Fibroblast of skin of right biceps (primary cell): ENCODE data around the gene YIF1B.
"Not testable (repeated sequence)": the region's sequence is repeated elsewhere in the genome, so short reads cannot be mapped to it uniquely, and the experiment has no call there.

Experiments used
- DNase-seq: peaks from one replicate; pipeline ENCODE4 v3.0.0-alpha.2; 2013

YIF1B gene

DNA sequence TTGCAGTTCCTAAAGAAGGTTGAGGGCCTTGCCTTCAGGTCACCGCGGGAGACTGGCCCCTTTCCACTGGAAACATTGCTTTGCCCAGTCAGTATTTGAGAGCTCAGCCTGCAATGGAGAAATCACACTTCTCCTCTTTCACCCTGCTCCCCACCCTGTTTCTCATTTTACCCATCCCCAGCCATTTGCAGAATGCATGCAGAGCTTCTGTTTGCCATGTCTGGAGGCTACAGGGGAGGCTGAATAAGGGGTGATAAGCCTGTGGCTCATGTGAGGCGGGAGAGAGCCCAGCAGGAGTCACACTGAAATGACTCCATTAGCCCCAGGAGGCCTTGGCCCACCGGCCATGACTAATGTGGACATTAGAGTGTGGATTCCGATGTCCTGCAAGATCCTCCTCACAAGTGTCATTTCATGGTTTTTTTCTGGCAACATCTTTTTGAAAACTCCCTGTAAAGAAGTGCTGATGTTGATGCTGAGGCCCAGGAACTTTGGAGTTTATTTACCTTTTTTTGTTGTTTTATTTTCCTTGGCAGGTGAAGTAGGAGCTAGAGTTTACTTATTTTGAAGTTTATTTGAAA is 45.1 kb downstream of the YIF1B start:
- DNase-seq: peak; percentile 37

DNA sequence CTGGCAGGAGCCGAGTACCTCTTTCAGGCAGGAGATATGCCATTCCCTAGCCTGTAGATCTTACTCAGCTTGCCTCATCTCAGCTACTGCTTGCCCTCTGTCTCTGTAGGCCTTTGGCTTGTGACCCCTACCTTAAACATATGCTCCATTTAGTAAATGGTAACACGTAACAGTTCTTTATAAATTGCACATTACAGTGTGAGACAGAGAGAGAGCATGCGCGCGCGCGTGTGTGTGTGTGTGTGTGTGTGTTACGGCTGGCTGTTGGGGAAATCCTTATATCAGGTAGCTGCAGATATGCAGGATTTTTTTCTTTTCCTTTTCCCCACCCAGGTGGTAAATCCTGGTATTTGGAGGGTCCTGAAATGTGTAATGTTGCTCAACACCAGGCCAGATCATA is 47.2 kb downstream of the YIF1B start:
- DNase-seq: no peak

DNA sequence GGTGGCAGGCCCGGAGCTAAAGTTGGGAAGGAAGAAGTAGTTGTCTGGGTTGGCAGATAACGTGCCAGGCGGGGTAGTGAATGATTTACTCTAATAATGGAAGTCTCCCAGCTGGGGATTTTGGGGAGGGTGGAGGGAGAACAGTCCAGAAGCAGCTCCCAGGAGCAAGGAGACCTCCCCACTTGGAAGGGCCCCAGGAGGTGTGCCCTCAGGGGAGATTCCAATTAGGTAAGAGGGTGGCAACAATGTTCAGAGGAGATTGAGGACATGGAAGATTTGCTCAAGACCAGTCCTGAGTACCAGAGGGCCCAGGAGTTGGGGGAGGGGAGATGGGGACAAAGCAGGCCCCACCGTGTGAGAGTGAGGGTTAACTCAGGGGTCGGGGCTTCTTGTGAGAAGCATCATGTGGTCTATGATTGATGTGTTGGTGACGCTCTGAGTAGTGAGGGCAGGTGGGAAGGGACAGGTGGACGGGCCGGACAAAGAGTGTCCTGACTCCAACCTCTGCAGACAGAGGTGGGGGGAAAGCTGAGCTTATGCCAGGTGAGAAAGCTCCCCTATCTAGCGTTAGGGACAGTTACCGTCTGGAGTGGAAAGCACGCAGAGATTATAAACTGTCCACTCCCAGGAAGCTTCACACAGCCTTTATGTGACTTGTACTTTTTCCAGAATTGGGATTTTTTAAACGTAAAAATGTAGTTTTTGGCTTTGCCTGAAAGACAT is 47.8 kb downstream of the YIF1B start:
- no peak for DNase-seq

DNA sequence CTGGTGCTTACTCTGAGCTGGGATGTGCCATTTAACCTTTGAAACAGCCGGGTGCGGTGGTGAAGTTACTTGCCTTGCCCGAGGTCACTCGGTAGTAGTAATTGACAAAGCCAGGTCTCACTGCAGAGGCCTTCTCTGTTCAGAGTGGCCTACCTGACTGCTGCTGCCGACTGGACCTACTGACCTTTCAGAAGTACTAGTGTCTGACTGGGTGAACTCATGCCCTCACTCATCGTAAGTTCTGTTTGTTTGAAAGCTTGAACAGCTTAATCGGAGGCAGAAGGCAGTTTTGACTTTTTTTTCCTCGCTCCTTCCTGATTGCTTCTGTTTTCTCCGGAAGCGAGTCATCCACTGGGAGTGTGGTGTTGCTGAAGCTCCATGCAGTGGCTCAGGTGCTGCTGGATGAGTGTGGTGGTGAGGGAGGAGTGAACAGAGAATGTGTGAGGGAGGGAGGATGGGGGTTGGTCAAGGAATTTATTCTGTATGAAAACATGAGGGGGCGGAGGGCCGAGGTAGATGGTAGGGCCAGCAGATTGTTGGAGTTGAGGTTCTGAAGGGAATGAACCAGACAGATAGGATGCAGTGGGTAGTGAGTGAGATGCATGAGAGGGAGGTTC is 48.7 kb downstream of the YIF1B start:
- DNase-seq: peak; percentile 57

DNA sequence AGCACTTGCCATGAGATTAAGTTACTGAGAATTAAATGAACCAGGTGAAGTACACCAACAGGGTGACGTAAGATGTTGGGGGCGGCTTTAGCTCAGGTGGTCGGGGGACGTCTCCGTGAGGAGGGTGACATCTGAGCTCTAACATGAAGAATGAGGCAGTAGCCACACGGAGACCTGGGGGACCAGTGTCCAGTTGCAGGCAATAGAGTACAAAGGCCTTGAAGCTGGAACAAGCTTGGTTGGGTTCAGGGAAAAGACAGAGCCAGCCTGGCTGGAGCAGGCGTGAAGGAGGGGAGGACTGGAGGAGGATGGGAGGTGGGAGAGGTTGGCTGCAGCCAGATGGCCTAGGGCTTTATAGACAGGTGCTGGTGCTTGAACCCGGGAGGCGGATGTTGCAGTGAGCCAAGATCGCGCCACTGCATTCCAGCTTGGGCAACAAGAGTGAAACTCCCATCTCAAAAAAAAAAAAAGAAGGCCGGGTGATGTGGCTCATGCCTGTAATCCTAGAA is 49.8 kb downstream of the YIF1B start:
- no peak for DNase-seq

DNA sequence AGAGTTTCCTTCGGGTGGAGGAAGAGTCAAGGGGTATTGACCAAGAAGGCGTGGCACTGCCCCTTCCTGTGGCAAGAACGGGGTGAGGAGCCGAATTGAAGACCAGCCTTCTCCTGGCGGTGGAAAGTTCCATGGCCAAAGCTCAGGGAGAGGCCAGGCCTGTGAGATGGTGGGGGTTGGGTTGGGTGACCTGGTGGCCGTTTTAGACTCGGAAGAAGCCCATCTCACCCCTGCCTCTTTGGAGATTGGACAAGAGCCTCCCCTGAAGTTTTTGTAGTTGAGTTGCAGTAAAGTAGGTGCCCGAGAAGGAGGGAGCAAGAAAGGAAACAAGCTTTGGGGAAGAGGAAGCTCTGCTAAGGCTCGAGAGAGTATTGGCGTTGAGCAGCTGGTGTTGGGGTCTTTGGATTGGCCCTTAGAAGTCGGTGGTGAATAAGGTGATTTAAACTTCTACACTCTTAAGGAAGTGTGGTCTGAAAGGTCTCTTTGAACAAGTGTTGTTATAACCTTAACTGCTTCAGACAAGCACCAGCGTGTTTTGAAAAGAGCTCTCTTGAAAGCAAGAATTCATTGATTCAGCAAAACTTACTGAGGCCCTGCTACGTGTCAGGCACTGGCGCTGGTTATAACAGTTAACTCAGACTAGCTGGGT is 50.4 kb downstream of the YIF1B start:
- no peak for DNase-seq

DNA sequence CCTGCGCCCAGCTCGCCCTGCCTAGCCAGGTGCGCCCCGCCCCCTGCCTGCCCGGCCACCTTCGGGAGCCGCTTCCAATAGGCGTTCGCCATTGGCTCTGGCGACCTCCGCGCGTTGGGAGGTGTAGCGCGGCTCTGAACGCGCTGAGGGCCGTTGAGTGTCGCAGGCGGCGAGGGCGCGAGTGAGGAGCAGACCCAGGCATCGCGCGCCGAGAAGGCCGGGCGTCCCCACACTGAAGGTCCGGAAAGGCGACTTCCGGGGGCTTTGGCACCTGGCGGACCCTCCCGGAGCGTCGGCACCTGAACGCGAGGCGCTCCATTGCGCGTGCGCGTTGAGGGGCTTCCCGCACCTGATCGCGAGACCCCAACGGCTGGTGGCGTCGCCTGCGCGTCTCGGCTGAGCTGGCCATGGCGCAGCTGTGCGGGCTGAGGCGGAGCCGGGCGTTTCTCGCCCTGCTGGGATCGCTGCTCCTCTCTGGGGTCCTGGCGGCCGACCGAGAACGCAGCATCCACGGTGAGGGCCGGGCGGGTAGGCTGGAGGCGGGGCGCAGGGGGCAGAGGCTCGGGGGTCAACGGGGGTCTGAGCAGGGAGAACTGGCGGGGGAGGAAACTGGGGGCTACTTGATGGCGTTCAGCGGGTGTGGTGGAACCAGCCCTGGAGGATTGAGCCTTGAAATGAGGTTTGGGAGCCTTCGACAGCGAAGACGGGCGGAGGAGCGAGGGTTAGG is 51.1 kb downstream of the YIF1B start, which contains the start of gene SPINT2:
Gene SPINT2, plus strand, starts transcription at position 88 of the 727 bp plus-strand sequence. Its CDS starts 320 bp downstream, at position 408.
- no peak for DNase-seq

DNA sequence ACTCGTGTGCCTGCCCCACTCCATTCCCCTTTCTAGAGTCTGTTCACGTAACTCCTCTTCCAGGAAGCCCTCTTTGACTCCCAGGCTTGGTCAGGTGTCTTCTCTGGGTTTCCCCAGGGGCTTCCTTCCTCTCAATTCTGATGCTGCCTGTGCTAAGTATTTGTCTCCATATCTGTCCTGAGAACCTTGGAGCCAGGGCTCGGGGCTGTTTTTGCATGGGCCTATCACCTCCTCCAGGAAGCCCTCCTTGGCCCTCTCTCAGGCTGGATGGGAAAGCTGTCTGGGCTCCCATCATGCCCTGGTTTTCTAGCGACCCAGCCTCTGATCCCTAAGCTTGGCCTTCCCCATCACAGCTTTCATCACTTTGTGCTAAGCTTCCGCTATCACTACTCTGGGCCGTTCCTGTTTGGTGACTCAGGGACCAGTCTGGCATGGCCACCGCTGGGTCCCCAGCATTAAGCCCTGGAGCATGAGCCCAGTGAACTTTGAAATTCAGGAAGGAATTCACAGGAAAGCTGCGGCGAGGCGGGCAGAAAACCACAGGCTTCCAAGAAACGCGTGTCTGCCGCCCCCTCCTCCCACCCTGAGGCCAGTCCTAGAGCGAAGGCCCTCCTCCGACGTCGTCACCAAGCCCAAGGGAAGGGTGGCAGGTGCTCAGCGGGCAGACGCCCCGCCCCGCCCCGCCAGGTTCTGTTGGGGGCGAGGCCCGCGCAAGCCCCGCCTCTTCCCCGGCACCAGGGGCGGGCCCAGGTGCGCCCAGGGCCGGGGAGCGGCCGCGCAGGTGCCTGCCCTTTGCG is 51.9 kb downstream of the YIF1B start:
- peak; percentile 87 for DNase-seq

DNA sequence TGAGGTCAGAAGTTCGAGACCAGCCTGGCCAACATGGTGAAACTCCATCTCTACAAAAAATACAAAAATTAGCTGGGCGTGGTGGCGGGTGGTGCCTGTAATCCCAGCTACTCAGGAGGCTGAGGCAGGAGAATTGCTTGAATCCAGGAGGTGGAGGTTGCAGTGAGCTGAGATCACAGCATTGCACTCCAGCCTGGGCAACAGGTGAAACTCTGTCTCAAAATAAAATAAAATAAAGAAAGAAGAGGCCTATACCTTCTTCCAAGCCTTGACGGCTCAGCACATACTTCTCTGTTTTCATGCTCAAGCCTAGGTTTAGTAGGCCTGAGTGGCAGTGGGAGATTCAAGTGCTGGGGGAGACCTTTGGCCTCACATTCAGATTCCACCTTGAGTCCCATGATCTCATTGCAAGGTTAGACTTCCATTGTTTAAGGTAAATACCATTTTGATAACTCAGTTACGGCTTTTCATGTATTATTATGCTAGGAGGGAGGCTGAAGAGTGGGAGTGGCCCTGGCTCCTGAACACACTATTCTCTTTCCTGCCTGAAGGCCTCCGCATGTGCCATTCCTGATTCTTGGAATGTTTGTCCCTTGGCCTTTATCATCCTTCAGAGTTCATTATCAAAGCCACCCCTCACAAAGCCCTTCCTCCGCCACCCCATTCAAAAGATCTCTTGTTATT is 53.0 kb downstream of the YIF1B start:
- DNase-seq: no peak

DNA sequence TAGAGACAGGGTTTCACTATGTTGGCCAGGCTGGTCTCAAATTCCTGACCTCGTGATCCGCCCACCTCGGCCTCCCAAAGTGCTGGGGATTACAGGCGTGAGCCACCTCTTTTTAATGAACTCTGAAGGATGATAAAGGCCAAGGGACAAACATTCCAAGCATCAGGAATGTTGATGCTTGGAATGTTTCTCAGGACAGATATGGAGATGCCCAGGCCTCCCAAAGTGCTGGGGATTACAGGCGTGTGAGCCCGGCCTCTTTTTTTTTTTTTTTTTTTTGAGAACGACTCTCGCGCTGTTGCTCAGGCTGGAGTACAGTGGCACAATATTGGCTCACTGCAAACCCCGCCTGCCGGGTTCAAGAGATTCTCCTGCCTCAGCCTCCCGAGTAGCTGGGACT is 53.8 kb downstream of the YIF1B start:
- DNase-seq: not testable (repeated sequence)

DNA sequence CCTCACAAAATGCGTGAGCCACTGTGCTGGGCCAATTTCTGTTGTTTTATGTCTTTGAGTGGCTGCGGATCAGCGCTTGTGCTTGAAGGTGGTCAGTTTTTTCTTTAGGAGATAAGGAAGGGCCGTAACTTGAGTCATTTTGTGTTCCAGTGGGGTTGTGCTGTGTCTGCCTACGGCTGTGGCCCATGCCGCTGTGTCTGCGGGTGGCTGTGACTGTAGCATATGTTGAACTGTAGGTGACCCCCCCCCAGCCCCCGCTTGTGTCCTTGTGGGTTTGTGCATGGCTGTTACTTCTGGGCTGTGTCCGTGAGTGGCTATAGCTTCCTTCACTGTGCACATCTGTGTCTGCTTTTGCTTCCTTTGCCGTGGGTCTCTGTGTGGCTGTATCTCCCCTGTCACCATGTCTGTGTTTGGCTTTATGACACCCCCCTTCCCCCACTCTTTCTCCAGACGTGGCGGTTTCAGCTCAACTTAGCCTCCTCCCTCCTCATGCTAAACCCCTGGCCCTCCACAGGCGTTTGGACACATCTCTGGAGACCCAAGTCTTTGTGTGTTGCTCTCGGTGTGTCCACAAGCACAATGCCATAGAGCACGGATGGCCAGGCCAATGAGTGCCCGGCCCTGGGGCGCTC is 60.2 kb downstream of the YIF1B start:
- DNase-seq: peak; percentile 17

DNA sequence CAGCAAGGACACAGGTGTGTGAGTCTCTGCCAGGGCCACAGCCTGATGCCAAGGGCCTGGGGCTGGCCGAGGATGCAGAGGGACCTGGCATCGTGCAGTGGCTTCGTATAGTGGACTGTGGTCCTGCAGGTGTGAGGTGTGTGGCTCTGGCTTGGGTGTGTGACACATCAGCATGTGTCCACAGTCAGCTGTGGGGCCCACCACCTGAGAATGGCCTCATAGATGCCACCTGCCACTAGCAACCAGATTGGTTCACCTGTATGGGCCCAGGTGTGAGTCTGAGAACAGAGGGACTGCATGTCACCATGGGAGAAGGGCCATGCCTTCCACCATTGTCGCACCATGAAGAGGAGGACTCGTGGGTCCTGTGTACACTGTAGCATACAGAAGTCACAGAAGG is 62.0 kb downstream of the YIF1B start:
- DNase-seq: no peak
